HL-60 (cell line): ENCODE measurements around the gene DAND5.

Experiments
- GABPA ChIP-seq: IDR thresholded peaks from 2 replicates; pipeline ENCODE4 v1.6.1; 2012; ENCODE audit warnings: low read depth
- POLR2AphosphoS5 ChIP-seq: IDR thresholded peaks from 2 replicates; pipeline ENCODE4 v1.6.1; 2012; ENCODE audit warnings: low read depth
- SPI1 ChIP-seq: IDR thresholded peaks from 2 replicates; pipeline ENCODE4 v1.6.1; 2012; ENCODE audit warnings: low read depth, mild to moderate bottlenecking, borderline replicate concordance
- TF ChIP-seq, protein P1 (sequence below): IDR thresholded peaks from 2 replicates; pipeline ENCODE4 v1.6.1; 2012; ENCODE audit warnings: low read depth; ENCODE audit not compliant: insufficient replicate concordance
- TF ChIP-seq, protein P2 (sequence below): IDR thresholded peaks from one replicate; pipeline ENCODE4 v1.5.1; 2011; ENCODE audit warnings: low read length, control low read depth, inconsistent platforms; ENCODE audit not compliant: insufficient read depth

DNA sequence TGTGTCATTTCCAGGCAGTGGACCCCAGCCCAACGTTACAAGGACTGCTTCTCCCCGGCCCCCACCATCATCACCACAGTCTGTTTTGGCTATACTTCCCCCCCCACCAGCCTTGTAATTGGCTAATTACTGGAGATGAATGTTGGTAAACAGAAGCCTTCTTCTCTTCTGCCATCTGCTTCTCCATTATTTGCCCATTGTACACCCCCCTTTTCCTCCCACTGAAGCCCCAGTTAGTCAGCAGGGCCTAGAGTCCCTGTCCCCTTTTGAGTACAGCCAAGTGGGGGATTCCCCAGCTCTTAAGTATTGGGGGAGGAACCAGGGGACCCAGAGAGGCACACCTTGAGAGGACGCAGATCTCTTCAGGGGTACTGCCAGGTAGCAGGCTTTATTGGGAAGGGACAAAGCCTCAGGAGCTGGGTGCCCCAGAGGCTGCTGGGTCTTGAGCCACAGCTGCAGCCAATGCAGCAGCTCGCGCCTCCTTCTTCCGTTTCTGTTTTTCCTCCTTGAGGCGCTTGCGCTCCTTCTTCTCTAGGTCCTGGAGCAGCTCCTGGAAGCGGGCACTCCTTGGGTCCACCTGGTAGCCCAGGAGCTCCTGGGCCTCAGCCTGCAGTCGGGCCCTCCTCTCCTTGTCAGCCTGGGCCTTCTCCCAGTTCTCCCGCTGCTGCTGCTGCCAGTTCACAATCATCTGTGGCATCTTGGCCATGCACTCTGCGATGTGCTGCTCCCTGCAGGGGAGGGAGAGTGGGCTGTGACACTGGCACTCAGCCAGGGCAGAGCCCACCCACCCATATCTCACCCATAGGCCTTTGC is 15.4 kb upstream of the DAND5 start:
- TF ChIP-seq, protein P1, sequence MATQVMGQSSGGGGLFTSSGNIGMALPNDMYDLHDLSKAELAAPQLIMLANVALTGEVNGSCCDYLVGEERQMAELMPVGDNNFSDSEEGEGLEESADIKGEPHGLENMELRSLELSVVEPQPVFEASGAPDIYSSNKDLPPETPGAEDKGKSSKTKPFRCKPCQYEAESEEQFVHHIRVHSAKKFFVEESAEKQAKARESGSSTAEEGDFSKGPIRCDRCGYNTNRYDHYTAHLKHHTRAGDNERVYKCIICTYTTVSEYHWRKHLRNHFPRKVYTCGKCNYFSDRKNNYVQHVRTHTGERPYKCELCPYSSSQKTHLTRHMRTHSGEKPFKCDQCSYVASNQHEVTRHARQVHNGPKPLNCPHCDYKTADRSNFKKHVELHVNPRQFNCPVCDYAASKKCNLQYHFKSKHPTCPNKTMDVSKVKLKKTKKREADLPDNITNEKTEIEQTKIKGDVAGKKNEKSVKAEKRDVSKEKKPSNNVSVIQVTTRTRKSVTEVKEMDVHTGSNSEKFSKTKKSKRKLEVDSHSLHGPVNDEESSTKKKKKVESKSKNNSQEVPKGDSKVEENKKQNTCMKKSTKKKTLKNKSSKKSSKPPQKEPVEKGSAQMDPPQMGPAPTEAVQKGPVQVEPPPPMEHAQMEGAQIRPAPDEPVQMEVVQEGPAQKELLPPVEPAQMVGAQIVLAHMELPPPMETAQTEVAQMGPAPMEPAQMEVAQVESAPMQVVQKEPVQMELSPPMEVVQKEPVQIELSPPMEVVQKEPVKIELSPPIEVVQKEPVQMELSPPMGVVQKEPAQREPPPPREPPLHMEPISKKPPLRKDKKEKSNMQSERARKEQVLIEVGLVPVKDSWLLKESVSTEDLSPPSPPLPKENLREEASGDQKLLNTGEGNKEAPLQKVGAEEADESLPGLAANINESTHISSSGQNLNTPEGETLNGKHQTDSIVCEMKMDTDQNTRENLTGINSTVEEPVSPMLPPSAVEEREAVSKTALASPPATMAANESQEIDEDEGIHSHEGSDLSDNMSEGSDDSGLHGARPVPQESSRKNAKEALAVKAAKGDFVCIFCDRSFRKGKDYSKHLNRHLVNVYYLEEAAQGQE = no peak
- TF ChIP-seq, protein P2, sequence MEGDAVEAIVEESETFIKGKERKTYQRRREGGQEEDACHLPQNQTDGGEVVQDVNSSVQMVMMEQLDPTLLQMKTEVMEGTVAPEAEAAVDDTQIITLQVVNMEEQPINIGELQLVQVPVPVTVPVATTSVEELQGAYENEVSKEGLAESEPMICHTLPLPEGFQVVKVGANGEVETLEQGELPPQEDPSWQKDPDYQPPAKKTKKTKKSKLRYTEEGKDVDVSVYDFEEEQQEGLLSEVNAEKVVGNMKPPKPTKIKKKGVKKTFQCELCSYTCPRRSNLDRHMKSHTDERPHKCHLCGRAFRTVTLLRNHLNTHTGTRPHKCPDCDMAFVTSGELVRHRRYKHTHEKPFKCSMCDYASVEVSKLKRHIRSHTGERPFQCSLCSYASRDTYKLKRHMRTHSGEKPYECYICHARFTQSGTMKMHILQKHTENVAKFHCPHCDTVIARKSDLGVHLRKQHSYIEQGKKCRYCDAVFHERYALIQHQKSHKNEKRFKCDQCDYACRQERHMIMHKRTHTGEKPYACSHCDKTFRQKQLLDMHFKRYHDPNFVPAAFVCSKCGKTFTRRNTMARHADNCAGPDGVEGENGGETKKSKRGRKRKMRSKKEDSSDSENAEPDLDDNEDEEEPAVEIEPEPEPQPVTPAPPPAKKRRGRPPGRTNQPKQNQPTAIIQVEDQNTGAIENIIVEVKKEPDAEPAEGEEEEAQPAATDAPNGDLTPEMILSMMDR = no peak
- TF ChIP-seq GABPA (no peak), POLR2AphosphoS5 (no peak; the same call in 1 of the 2 replicates), SPI1 (no peak)
